Muscle of arm (tissue), 12 donors: ENCODE results near the gene MAP6D1. TPM values are rescaled to one million over a fixed set of nuclear protein-coding genes. Genes with fewer than 3 reads are reported as not detected.

Source experiments
- polyA plus RNA-seq, 12 donors: library from polyadenylated mRNA; unstranded; fragments of 120-200 nt; gene quantifications; one replicate each; pipeline ENCODE4 v1.2.1, GENCODE V29; 2013; ENCODE audit not compliant: insufficient read length in 12 of 12

Gene MAP6D1
- polyA plus RNA-seq, 12 donors, result 11.8 to 35.4 (median 22.8) TPM; not detected in 1

Other genes with a start within 250 kb of the MAP6D1 start
- 10 to 100 TPM; 26.3 to 74.7 (median 35.3) TPM for gene KLHL24, start 190.0 kb downstream of the MAP6D1 start, polyA plus RNA-seq
- gene YEATS2, start 127.8 kb downstream of the MAP6D1 start, polyA plus RNA-seq, result 10 to 100 TPM in 11 of 12 donors, not detected in 1; 27.5 to 44.3 (median 30.8) TPM
- gene PARL, start 59.3 kb upstream of the MAP6D1 start, polyA plus RNA-seq, result 10 to 100 TPM in 11 of 12 donors, not detected in 1; 29.4 to 72.3 (median 31.5) TPM
- 10 to 100 TPM in 11 of 12 donors, not detected in 1; 17.0 to 42.6 (median 25.5) TPM for gene ABCC5, start 192.3 kb upstream of the MAP6D1 start, polyA plus RNA-seq
- not detected for gene HTR3D, start 206.2 kb upstream of the MAP6D1 start, polyA plus RNA-seq
- not detected for gene HTR3C, start 227.5 kb upstream of the MAP6D1 start, polyA plus RNA-seq